Measurements from ENCODE around the gene KIAA0232. TPM values are rescaled to one million over a fixed set of nuclear protein-coding genes. Genes with fewer than 3 reads are reported as not detected.

Gene KIAA0232
- total and polyA plus RNA-seq, 9 of the 15 experiments (the other 6 are each of a cell fraction or from before 2014, with no cell fraction given): 3.5 to 17.4 (median 13.0) TPM

DNA sequence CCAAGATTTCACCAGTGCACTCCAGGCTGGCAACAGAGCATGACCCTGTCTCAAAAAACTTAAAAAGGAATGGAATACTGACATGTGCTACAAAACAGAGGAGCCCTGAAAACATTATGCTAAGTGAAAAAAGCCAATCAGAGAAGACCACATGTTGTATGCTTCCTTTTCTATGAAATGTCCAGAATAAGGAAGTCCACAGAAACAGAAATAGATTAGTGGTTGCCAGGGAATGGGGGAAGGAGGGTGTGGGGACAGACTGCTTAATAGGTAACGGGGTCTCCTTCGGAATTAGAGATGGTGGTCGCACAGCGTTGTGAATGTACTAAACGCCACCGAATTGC is 30.1 kb upstream of the KIAA0232 start (continued):
- TF ChIP-seq, protein P1, sequence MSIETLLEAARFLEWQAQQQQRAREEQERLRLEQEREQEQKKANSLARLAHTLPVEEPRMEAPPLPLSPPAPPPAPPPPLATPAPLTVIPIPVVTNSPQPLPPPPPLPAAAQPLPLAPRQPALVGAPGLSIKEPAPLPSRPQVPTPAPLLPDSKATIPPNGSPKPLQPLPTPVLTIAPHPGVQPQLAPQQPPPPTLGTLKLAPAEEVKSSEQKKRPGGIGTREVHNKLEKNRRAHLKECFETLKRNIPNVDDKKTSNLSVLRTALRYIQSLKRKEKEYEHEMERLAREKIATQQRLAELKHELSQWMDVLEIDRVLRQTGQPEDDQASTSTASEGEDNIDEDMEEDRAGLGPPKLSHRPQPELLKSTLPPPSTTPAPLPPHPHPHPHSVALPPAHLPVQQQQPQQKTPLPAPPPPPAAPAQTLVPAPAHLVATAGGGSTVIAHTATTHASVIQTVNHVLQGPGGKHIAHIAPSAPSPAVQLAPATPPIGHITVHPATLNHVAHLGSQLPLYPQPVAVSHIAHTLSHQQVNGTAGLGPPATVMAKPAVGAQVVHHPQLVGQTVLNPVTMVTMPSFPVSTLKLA (conservative IDR thresholded peaks at IDR 0.05): 0 out of 4 replicates have a peak, but pooled peaks of 1 of the 2 experiments have one; percentile 21
- peak; percentile 38; the same call in 1 of the 2 replicates for TF ChIP-seq EP400 (IDR thresholded peaks at IDR 0.05)
- TF ChIP-seq TEAD4 (IDR thresholded peaks at IDR 0.05; ENCODE audit: low read length): peak; percentile 20; the same call in 1 of the 2 replicates
- no peak for TF ChIP-seq TEAD4 (CRISPR knock-in tag; IDR thresholded peaks at IDR 0.05; ENCODE audit: borderline replicate concordance)
- TF ChIP-seq ASH1L (IDR thresholded peaks at IDR 0.05; ENCODE audit: borderline replicate concordance, low read depth, partially characterized antibody): peak; percentile 44
- no peak for TF ChIP-seq ATF7 (IDR thresholded peaks at IDR 0.05)
- TF ChIP-seq IFI16 (CRISPR knock-in tag; IDR thresholded peaks at IDR 0.05): no peak
- no peak for TF ChIP-seq CBX5 (IDR thresholded peaks at IDR 0.05; ENCODE audit: borderline replicate concordance, low read depth)
- no peak for TF ChIP-seq SMARCC2 (IDR thresholded peaks at IDR 0.05; ENCODE audit: low read depth)
- no peak for TF ChIP-seq ZBTB7A (IDR thresholded peaks at IDR 0.05; ENCODE audit: borderline replicate concordance, control insufficient read depth, low read depth, low read length)
- TF ChIP-seq, protein P2, sequence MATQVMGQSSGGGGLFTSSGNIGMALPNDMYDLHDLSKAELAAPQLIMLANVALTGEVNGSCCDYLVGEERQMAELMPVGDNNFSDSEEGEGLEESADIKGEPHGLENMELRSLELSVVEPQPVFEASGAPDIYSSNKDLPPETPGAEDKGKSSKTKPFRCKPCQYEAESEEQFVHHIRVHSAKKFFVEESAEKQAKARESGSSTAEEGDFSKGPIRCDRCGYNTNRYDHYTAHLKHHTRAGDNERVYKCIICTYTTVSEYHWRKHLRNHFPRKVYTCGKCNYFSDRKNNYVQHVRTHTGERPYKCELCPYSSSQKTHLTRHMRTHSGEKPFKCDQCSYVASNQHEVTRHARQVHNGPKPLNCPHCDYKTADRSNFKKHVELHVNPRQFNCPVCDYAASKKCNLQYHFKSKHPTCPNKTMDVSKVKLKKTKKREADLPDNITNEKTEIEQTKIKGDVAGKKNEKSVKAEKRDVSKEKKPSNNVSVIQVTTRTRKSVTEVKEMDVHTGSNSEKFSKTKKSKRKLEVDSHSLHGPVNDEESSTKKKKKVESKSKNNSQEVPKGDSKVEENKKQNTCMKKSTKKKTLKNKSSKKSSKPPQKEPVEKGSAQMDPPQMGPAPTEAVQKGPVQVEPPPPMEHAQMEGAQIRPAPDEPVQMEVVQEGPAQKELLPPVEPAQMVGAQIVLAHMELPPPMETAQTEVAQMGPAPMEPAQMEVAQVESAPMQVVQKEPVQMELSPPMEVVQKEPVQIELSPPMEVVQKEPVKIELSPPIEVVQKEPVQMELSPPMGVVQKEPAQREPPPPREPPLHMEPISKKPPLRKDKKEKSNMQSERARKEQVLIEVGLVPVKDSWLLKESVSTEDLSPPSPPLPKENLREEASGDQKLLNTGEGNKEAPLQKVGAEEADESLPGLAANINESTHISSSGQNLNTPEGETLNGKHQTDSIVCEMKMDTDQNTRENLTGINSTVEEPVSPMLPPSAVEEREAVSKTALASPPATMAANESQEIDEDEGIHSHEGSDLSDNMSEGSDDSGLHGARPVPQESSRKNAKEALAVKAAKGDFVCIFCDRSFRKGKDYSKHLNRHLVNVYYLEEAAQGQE (IDR thresholded peaks at IDR 0.05; ENCODE audit: borderline replicate concordance): no peak
- TF ChIP-seq, protein P2 (CRISPR knock-in tag; IDR thresholded peaks at IDR 0.05; ENCODE audit: low read depth): no peak
- TF ChIP-seq TBP (optimal IDR thresholded peaks at IDR 0.05; ENCODE audit: low read depth, low read length): no peak
- TF ChIP-seq HNRNPH1 (optimal IDR thresholded peaks at IDR 0.05; ENCODE audit: low read depth, low read length): no peak

Data from K562 (cell line).